VCaP (cell line): ENCODE data around the gene HDAC8.
"Not testable (repeated sequence)": the region's sequence is repeated elsewhere in the genome, so short reads cannot be mapped to it uniquely, and the experiment has no call there.

Source experiments
- H3K27ac ChIP-seq: fragments of 450-650 bp; 2 replicates; pipeline ENCODE4 v1.5.1; 2017
- TF ChIP-seq, protein P1 (sequence below): fragments of 450-650 bp; conservative IDR thresholded peaks from 2 replicates; pipeline ENCODE4 v1.5.1; 2017; ENCODE audit warnings: mild to moderate bottlenecking, moderate library complexity

The HDAC8 gene

DNA sequence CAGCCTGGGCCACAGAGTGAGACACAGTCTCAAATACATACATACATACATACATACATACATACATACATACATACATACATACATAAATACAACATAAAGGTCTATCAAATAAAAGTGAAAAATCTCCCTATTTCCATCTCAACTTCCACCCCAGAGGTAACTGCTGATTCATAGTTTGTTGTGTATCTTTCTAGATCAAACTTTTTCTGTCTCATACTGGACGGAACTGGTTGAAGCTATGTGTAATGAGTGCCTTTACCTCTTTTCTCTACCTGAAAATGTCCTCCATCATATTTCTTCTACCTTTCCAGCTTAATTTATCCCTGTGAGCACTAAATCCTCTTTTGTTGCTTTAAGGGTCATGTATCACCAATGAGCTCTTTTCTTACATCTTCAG, 102.5 kb downstream of the HDAC8 start:
- TF ChIP-seq, protein P1, sequence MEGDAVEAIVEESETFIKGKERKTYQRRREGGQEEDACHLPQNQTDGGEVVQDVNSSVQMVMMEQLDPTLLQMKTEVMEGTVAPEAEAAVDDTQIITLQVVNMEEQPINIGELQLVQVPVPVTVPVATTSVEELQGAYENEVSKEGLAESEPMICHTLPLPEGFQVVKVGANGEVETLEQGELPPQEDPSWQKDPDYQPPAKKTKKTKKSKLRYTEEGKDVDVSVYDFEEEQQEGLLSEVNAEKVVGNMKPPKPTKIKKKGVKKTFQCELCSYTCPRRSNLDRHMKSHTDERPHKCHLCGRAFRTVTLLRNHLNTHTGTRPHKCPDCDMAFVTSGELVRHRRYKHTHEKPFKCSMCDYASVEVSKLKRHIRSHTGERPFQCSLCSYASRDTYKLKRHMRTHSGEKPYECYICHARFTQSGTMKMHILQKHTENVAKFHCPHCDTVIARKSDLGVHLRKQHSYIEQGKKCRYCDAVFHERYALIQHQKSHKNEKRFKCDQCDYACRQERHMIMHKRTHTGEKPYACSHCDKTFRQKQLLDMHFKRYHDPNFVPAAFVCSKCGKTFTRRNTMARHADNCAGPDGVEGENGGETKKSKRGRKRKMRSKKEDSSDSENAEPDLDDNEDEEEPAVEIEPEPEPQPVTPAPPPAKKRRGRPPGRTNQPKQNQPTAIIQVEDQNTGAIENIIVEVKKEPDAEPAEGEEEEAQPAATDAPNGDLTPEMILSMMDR = no peak
- no peak overlapping the region for H3K27ac ChIP-seq

DNA sequence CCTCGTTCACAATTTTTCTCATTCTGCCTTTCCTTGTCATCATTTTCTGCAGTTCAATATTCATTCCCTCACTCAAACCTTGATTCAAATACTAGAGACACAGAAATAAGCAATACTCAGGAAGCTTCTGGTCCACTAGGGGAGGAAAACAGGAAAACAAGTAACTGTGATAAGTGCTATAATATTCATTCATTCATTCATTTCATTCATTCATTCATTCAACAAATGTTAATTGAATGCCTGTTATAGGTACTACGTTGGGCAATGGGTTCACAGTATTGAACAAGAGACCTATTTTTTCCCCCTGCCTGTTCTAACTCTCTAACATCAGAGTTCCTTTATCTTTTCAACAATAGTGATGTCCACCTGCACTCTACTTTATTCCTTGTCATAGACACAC, 104.0 kb downstream of the HDAC8 start:
- no peak overlapping the region for H3K27ac ChIP-seq
- TF ChIP-seq, protein P1 = no peak

DNA sequence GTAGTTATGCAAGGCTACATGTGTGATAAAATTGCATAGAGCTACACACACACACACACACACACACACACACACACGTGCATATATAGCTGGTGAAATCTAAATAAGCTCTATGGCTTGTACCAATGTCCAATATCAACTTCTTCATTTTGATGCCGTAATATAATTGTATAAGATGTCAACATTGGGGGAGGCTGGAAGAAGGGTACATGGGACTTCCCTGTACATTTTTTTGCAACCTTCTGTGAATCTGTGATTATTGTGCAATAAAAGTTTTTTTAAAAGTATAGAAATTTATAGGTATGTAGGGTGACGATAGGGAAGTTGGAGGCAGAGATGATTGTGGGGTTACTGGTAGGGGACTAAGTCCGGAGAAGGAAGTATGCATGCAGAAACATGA, 105.5 kb downstream of the HDAC8 start:
- TF ChIP-seq, protein P1 = no peak
- H3K27ac ChIP-seq = no peak overlapping the region

DNA sequence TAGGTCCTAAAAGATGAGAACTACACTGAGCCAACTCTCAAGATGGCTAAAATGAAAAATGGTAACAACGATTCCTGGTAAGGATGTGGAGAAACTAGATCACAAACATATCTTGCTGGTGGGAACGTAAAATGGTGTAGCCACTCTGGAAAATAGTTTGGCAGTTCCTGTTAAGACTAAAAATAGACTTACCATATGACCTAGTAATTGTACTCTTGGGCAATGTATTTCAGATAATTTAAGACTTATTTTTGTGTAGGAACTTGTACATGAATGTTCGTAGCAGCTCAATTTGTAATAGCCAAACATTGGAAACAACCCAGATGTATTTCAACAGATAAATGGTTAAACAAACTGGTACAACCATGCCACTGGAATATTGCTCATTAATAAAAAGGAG, 106.2 kb downstream of the HDAC8 start:
- no peak overlapping the region for H3K27ac ChIP-seq
- TF ChIP-seq, protein P1 = no peak

DNA sequence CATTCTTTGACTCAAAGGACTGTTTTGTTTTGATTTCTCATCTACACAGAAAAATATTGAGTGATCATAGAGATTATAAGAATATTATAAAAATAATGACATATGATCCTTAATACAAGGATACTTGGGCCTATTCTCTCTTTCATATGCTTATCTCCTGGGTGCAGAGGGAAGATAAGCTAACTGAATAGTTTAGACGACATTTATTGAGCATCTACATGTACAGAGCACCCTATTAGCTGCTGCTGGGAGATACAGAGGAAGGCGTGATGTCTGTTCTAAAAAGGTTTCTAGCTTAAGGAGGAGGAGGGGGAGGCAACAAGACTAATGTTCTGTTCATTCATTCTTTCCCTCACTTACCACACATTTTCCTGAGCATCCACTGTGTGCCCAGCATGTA, 106.8 kb downstream of the HDAC8 start:
- no peak overlapping the region for H3K27ac ChIP-seq
- TF ChIP-seq, protein P1 = no peak

DNA sequence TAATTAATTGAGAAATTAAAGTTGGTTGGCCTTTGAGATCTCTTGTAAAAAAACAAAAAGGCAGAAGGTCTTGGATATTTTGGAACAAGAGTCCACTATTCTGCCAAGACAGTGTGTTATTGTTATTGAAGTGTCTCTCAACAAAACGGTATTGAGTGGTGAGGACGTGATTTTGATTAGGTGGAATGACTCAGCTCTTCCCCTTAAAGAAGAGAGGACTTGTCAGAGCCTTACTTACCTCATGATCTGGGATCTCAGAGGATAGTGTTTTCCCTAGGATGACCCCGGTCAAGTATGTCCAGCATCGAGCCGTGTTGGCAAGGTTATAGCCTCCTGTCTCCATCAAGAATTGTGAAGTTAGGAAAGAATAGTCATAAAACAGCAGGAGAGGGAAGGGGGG, 110.9 kb downstream of the HDAC8 start:
- TF ChIP-seq, protein P1 = no peak
- no peak overlapping the region for H3K27ac ChIP-seq

DNA sequence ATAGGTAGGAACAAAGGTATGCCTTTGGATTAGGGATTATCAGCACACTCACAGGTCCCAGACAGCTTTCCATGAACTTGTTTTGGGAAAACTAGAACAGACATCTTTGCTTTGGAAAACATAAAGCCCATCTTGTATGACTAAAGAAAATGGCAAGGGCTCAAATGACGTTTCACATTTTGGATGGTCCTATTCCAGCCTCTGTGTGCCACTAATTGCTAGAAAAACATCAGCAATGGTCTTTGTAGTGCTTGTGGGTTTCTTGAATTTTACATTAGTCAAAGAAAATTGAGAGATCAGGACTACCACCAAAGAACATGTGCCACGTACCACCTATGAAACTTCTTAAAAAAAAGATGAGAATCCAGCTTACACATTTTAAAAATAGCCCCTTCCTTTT, 111.4 kb downstream of the HDAC8 start:
- H3K27ac ChIP-seq = no peak overlapping the region
- TF ChIP-seq, protein P1 = no peak

DNA sequence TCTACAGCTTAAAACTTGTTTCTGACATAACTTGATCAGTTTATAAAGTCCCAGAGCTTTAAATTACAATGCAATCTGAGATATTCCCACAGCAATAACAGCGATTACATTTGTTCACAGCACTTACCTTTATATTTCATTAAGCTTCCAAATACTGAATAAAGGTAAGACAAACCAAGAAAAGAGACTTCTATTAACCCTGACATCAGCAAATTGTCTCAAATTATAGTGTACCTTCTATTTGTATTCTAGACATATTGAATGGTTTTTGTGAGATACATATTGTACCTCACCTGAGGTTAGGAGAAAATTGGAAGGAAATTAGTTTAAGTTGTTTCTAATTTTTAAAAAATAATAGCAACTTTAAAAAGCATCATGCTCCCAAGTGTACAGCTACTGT, 111.9 kb downstream of the HDAC8 start:
- TF ChIP-seq, protein P1 = no peak
- no peak overlapping the region for H3K27ac ChIP-seq

DNA sequence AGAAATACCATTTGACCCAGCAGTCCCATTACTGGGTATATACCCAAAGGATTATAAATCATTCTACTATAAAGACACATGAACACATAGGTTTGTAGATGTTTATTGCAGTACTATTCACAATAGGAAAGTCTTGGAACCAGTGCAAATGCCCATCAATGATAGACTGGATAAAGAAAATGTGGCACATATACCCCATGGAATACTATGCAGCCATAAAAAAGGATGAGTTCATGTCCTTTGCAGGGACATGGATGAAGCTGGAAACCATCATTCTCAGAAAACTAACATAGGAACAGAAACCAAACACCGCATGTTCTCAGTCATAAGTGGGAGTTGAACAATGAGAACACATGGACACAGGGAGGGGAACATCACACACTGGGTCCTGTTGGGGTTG, 123.6 kb downstream of the HDAC8 start:
- H3K27ac ChIP-seq = not testable (repeated sequence)

DNA sequence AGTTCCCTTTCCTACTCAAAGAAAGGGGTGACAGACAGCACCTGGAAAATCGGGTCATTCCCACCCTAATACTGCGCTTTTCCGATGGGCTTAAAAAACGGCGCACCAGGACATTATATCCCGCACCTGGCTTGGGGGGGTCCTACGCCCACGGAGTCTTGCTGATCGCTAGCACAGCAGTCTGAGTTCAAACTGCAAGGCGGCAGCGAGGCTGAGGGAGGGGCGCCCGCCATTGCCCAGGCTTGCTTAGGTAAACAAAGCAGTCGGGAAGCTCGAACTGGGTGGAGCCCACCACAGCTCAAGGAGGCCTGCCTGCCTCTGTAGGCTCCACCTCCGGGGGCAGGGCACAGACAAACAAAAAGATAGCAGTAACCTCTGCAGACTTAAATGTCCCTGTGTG, 131.9 kb downstream of the HDAC8 start:
- not testable (repeated sequence) for H3K27ac ChIP-seq
